Activated T-helper 2 cell treated with anti-CD3 and anti-CD28 coated beads, Interferon-gamma antibody, Interleukin-2, Interleukin-4, amounts not matched to agents 10 μg/mL and 5 μg/mL and 100 μg/mL, durations not matched to agents 14 hours and 24 hours and 36 hours (primary cell): ENCODE data around the gene AKT1. TPM values are rescaled to one million over a fixed set of nuclear protein-coding genes. Genes with fewer than 3 reads are reported as not detected.

Experiments
- DNase-seq: peaks from one replicate; pipeline ENCODE4 v3.0.0; 2021; ENCODE audit warnings: low spot score
- H3K27ac Mint-ChIP-seq: one replicate; pipeline ENCODE4 v1.8.0; 2021; ENCODE audit warnings: mixed read lengths
- H3K27me3 Mint-ChIP-seq: one replicate; pipeline ENCODE4 v1.8.0; 2021; ENCODE audit warnings: low read depth, mixed read lengths
- H3K36me3 Mint-ChIP-seq: one replicate; pipeline ENCODE4 v1.8.0; 2021; ENCODE audit warnings: low read depth, mixed read lengths
- H3K4me1 Mint-ChIP-seq: one replicate; pipeline ENCODE4 v1.8.0; 2021; ENCODE audit warnings: low read depth, mixed read lengths
- H3K4me3 Mint-ChIP-seq: one replicate; pipeline ENCODE4 v1.8.0; 2021; ENCODE audit warnings: low read depth, mild to moderate bottlenecking, moderate library complexity, mixed read lengths
- H3K9me3 Mint-ChIP-seq: one replicate; pipeline ENCODE4 v1.8.0; 2021; ENCODE audit warnings: mixed read lengths
- intact Hi-C: fragments of 100-400 bp; cut with micrococcal nuclease; formaldehyde crosslinking; loops from one replicate; pipeline ENCODE4 v1.15.1; 2023
- total RNA-seq: library from RNA; stranded (reverse); gene quantifications from 2 replicates; pipeline ENCODE4 v1.2.3, GENCODE V29; 2022

AKT1 gene
- total RNA-seq, 1 donor from 2014 or later: 145 TPM

DNA sequence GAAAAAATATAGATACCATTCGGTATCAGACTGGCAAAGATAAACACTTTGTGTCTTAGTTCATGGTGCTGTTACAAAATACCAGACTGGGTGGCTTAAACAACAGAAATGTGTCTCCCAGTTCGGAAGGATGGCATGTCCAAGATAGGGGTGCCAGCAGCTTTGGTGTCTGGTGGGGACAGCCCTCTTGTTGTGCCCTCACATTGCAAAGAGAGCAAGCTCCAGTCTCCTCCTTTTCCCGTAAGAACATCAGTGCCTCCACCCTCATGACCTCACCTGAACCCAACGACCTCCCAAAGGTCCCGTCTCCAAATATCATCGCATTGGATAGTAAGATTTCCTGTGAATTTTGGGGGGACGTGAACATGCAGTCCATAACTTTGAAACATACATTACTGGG, 17.7 kb upstream of the AKT1 start:
- peak overlapping the region; percentile 58 for H3K4me3 Mint-ChIP-seq
- peaks cover 9% of the 10 kb centered on the region for H3K36me3 Mint-ChIP-seq

DNA sequence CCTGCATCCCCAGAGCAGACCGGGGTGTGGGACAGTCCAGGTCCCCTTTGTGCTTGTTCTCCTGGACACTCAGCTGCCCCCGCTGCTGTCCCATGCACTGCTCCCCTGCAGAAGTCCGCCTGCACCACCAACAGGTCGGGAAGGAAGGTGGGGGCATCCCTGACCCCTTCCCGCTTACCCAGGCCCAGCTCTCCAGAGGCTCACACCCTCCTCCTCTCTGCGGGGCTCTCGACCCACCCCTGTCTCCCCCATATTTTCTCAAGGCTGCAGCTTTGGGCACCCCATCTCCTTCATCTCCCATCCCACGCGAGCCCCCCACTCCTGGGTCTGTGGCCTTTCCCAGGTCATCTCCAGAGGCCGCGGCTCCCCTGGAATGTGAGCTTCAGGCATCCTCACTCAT, 14.8 kb upstream of the AKT1 start:
- no peaks in the 10 kb centered on the region for H3K9me3 Mint-ChIP-seq
- peaks cover 10% of the 10 kb centered on the region for H3K4me1 Mint-ChIP-seq
- no peak overlapping the region for H3K27ac Mint-ChIP-seq
- H3K27me3 Mint-ChIP-seq: no peaks in the 10 kb centered on the region
- H3K36me3 Mint-ChIP-seq: peaks cover 4% of the 10 kb centered on the region
- no peak overlapping the region for H3K4me3 Mint-ChIP-seq
- DNase-seq: no peak
- intact Hi-C loops: no loop called here

More for the DNA sequence above, 17.7 kb upstream of the AKT1 start:
- Mint-ChIP-seq H3K4me1 (peaks cover 12% of the 10 kb centered on the region), H3K27ac (no peak overlapping the region), H3K27me3 (no peaks in the 10 kb centered on the region), H3K9me3 (no peaks in the 10 kb centered on the region)
- no peak for DNase-seq
- intact Hi-C loops: no loop called here

DNA sequence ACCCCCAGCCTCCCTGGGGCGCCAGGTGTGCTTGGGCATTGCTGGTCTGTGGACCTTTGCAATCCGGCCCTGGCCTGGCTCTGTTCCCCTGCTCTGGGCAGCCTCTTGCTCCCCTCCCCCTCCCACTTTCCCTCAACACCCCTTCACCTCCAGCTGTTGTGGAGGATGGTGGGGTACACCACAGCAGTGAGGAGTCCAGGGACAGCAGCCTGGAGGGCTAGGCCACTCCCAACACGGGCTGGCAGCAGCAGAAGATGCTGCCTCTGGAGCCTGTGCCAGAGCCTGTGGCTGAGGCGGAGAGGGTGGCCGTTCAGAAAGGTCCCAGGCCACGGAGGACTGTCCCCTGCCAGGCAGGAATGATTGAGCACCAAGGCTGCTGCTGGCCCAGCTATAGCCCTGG, 12.9 kb upstream of the AKT1 start:
- Mint-ChIP-seq H3K4me1 (peaks cover 1% of the 10 kb centered on the region), H3K4me3 (no peak overlapping the region), H3K27ac (no peak overlapping the region), H3K9me3 (no peaks in the 10 kb centered on the region), H3K27me3 (no peaks in the 10 kb centered on the region), H3K36me3 (no peaks in the 10 kb centered on the region)
- DNase-seq: no peak
- intact Hi-C loops: no loop called here

DNA sequence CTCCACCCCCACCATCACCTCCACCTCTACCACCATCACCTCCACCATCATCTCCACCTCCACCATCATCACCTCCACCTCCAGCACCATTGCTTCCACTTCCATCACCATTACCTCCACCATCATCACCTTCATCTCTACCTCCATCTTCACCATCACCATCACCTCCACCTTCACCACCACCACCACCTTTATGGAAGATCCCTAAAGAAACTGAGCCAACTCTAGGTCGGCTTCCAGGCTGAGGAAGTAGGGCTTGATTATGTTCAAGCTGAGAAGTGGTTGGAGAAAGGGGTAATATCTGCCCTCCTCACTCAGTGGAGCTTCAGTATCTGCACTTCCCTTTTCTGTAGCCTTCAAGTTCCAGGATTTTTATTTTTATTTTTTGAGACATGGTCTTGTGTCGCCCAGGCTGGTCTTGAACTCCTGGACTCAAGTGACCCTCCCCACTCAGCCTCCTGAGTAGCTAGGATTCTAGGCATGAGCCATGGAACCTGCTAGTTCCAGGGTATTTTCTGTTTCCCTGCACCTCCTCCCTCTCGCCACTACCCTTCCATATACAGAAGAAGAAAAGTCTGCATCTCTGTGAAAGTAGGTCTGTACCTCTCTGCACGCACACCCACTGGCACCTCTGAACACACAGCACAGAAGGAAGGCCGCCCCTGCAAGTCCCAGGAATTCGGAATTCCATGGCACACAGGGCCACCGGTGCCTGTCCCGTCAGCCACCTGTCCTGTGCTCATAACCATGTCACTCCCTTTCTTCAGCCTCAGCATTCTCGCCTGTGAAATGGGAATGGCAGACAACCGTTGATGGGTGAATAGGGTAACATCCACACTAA, 11.3 kb upstream of the AKT1 start:
- no peak overlapping the region for H3K4me3 Mint-ChIP-seq
- DNase-seq: no peak
- H3K4me1 Mint-ChIP-seq: no peaks in the 10 kb centered on the region
- H3K27me3 Mint-ChIP-seq: no peaks in the 10 kb centered on the region
- no peaks in the 10 kb centered on the region for H3K36me3 Mint-ChIP-seq
- H3K27ac Mint-ChIP-seq: no peak overlapping the region
- intact Hi-C loops: no loop called here
- no peaks in the 10 kb centered on the region for H3K9me3 Mint-ChIP-seq

DNA sequence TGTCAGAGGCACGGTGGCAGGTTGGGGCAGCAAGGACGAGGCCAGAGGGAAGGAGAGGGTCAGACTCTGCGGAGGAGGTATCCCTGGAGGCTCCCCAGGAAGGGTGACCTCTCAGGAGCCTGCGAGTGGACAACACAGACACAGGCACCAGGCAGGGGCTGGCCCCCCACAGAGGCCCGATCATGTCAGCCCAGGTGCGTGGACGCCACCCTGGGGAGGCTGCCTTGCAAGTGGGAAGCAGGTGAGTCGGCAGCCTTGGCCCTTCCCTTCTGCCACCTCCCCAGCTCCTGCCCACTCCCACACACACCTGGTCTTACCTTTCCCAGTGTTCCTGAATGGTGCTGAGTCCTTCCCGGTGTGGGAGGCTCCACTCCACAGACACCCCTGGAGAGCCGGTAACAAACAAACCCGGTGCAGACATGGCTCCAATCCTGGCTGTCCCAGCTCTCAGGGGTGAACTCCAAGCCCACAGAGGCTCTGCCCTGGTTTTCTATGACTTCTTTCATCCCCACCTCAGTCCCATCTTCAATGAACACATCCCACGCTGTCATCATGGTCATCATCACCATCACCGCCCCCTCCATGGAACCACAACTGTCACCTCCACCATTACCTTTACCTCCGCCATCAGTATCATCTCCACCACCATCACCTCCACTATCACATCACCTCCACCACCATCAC, 10.5 kb upstream of the AKT1 start:
- no peak overlapping the region for H3K27ac Mint-ChIP-seq
- no peak overlapping the region for H3K4me3 Mint-ChIP-seq
- no peaks in the 10 kb centered on the region for H3K9me3 Mint-ChIP-seq
- intact Hi-C loops: no loop called here
- H3K4me1 Mint-ChIP-seq: peaks cover 2% of the 10 kb centered on the region
- H3K27me3 Mint-ChIP-seq: no peaks in the 10 kb centered on the region
- no peak for DNase-seq
- H3K36me3 Mint-ChIP-seq: no peaks in the 10 kb centered on the region

DNA sequence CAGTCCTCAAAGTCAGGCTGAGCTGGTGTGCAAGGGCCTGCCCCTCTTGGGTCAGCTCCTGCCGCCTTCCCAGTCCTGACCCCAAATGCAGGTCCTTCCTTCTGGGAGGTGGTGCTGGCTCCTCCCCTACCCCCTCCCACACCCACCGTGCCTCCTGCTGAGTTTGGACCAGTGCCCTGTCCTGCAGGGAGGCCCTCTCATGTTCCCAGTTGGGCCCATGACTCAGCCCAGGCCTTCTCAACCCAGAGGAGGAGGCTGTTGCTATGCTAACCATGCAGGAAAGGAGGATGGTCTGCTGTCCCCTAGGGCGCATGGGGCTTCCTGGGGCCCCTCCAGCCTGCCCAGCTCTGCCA, 9.8 kb upstream of the AKT1 start:
- intact Hi-C loops: no loop called here
- no peak overlapping the region for H3K27ac Mint-ChIP-seq
- H3K36me3 Mint-ChIP-seq: no peaks in the 10 kb centered on the region
- H3K9me3 Mint-ChIP-seq: no peaks in the 10 kb centered on the region
- DNase-seq: no peak
- no peak overlapping the region for H3K4me3 Mint-ChIP-seq
- H3K4me1 Mint-ChIP-seq: peaks cover 2% of the 10 kb centered on the region
- no peaks in the 10 kb centered on the region for H3K27me3 Mint-ChIP-seq

DNA sequence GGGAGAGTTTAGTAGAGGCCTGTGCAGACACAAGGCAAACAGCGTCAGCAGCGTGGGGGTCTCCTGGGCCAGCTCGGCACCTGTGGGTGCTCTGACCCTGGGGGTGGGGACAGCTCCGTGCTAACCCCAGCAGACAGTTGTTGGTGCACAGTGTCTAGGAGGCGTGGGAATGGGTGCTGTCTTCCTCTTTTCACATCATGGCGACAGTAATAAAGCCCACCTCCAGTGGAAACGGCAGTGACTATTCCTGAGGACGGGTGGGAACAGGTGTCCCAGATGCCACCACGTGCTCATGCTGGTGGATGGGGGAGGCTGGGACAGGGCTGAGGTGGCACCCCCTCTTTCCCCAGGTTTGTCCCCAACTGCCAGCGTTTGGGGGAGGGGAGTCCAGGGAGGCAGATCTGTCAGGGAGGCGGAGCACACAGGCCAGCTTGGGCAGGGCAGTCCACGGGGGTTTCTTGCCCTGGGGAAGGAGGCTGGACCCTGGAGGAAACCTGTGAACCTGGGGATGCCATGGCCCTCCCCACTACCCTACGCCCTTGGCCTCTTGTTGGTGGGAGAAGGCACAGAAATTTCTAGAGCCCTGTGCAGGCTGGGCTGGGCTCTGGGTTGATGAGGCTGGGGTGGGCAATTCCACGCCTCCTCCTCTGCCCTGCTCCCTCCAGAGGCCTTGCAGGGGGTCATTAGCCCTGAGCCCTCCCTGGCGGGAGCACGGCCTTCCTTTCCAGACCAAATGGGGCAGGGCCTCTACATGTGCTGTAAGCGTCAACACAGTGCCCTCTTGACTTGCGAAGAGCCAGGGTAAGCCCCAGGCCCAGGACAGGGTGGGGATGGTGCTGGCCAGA, 9.2 kb upstream of the AKT1 start:
- no peak for DNase-seq
- no peaks in the 10 kb centered on the region for H3K36me3 Mint-ChIP-seq
- intact Hi-C loops: no loop called here
- H3K27me3 Mint-ChIP-seq: peaks cover 1% of the 10 kb centered on the region
- H3K27ac Mint-ChIP-seq: no peak overlapping the region
- H3K4me1 Mint-ChIP-seq: peaks cover 3% of the 10 kb centered on the region
- no peaks in the 10 kb centered on the region for H3K9me3 Mint-ChIP-seq
- no peak overlapping the region for H3K4me3 Mint-ChIP-seq

DNA sequence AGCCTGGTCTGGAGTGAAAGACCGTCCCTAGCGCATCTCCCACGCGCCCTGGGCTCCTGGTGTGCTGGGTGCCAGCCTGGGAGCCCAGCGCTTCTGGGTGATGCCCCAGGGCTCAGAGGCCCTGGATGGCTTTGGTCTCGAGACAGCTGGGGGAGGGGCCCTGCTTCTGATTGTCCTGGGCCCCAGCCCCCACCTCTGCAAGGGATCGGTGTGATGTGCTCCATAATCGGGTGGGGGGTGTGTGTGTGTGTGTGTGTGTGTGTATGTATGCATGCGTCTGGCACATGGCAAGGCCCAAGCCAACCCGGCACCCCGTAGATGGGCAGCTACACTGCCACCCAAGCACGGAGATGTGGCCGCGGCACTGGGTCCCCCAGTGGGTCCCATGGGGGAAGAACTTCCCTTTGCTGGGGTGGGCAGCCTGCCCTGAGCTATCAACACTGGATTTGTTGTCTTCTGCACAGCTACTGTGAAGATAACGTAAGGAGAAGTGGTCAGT, 8.4 kb upstream of the AKT1 start:
- Mint-ChIP-seq H3K36me3 (no peaks in the 10 kb centered on the region), H3K27ac (no peak overlapping the region), H3K4me1 (peaks cover 6% of the 10 kb centered on the region), H3K4me3 (no peak overlapping the region), H3K27me3 (peaks cover 2% of the 10 kb centered on the region), H3K9me3 (no peaks in the 10 kb centered on the region)
- intact Hi-C loops: no loop called here
- no peak for DNase-seq

DNA sequence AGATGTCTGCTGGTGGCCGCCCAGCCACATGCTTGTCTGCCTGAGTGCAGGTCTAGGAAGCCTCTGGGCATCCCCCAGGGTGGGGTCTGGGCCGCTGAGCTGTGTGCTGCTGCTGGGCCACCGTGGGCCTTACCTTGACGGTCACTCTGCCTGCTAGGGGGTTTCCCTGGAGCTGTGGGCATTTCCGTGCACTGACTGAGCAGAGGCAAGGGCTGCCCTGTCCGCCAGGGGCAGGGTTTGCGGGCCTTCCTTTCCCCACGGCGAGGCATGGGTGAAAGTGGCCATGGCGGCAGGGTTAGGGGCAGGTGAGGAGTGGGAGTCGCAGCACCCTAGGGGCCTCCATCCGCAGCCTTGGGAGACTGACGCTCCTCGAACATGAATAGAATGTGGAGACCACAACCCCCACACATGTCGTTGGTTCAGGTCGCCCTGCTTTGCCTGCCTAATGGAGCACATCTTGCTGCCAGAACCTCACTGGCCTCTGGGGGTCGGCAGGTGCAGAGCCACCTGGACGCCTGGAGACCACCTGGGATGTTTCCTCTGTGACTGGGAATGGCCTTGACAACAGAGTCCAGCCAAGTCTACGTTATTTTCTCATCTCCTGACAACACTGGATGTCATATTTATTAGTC, 7.8 kb upstream of the AKT1 start:
- no peaks in the 10 kb centered on the region for H3K9me3 Mint-ChIP-seq
- no peak for DNase-seq
- no peak overlapping the region for H3K4me3 Mint-ChIP-seq
- no peak overlapping the region for H3K27ac Mint-ChIP-seq
- peaks cover 2% of the 10 kb centered on the region for H3K27me3 Mint-ChIP-seq
- H3K4me1 Mint-ChIP-seq: peaks cover 6% of the 10 kb centered on the region
- H3K36me3 Mint-ChIP-seq: no peaks in the 10 kb centered on the region
- intact Hi-C loops: no loop called here

DNA sequence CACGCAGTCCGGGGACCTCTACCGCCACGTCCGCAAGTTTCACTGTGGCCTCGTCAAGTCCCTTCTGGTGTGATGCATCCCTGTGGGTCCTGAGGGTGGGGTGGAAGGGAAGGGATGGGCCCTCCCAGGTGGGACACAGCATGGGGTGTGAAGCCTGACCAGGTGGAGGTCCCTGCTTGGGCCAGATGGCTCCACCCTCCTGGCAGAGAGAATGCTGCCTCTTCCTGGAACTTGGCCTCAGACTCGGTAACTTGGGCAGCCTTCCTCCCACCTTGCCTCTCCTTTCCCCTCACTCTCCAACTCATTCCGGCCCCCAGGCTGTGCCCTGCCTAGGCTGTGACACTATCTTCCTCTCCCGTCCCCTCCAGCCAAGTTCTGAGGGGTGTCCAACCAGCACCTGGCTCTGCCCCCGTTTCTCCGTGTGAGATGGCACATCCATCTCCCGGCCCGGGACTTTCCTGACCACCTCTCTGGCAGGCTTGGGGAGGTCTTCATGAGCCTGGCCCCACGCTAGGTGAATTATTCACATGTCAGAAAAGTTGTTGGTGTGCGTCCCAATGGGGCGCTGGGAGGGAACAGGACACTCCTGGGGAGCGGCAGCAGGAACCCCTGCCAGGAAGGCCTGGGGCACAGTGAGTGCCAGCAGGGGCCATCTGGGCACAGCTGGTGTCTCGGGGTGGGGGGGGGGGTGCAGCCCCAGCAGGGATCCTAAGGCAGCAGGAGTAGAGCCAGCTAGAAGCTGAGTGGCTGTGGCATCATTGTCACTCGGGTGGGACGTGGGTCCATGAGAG, 7.0 kb upstream of the AKT1 start:
- H3K27me3 Mint-ChIP-seq: peaks cover 2% of the 10 kb centered on the region
- intact Hi-C loops: no loop called here
- no peak for DNase-seq
- H3K4me1 Mint-ChIP-seq: peaks cover 6% of the 10 kb centered on the region
- H3K9me3 Mint-ChIP-seq: no peaks in the 10 kb centered on the region
- H3K4me3 Mint-ChIP-seq: peak overlapping the region; percentile 52
- no peaks in the 10 kb centered on the region for H3K36me3 Mint-ChIP-seq
- H3K27ac Mint-ChIP-seq: no peak overlapping the region

DNA sequence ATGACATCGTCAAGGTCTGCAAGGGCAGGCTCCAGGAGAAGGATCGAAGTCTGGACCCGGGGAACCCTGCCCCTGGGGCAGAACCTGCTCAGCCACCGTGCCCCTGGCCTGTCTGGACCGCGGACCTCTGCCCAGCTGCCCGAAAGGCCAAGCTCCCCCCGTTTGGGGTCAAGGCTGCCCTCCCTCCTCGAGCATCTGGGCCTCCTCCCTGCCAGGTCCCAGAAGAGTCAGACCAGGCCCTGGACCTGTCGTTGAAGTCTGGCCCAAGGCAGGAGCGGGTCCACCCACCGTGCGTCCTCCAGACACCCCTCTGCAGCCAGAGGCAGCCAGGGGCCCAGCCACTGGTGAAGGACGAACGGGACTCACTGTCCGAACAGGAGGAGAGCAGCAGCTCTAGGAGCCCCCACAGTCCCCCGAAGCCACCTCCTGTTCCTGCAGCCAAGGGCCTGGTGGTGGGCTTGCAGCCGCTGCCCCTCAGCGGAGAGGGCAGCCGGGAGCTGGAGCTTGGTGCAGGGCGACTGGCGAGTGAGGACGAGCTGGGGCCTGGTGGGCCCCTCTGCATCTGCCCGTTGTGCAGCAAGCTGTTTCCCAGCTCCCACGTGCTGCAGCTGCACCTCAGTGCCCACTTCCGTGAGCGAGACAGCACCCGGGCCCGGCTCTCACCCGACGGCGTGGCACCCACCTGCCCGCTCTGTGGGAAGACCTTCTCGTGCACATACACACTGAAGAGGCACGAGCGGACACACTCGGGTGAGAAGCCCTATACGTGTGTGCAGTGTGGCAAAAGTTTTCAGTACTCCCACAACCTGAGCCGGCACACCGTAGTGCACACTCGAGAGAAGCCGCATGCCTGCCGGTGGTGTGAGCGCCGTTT, 6.2 kb upstream of the AKT1 start:
- no peaks in the 10 kb centered on the region for H3K9me3 Mint-ChIP-seq
- DNase-seq: no peak
- intact Hi-C loops: loop anchor here (1.0 kb wide), 1 partner anchor 25 kb away; no protein-coding TSS in a partner anchor
- no peaks in the 10 kb centered on the region for H3K36me3 Mint-ChIP-seq
- H3K27me3 Mint-ChIP-seq: peaks cover 2% of the 10 kb centered on the region
- H3K4me1 Mint-ChIP-seq: peaks cover 6% of the 10 kb centered on the region
- H3K4me3 Mint-ChIP-seq: peak overlapping the region; percentile 86
- H3K27ac Mint-ChIP-seq: peak overlapping the region; percentile 52
